C4-2B (cell line): ENCODE results near the gene PRKAG3.

Experiments
- ZFX ChIP-seq: fragments of 450-650 bp; IDR thresholded peaks from 2 replicates; pipeline ENCODE4 v1.6.1; 2017
- TF ChIP-seq, protein P1 (sequence below): fragments of 450-650 bp; conservative IDR thresholded peaks from 2 replicates; pipeline ENCODE4 v1.5.1; 2017; ENCODE audit warnings: mild to moderate bottlenecking

DNA sequence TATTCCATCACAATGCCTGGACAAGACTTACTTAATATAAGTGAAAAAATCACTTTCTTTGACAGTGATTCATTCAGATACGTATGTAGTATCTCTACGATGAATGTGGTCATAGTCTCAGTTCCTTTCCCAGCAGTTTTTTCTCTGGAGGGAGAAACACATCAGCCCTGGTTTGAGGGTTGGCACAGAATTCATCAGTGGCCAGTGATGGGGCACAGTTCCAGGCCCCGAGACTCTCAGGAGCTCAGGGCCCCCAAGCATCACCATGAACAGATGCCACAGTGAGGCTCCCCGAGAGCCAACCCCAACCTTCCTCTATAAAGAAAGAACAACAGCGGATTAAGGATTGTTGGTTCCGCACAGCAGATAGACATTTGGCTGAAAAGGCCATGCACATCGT is 12.5 kb downstream of the PRKAG3 start:
- TF ChIP-seq, protein P1, sequence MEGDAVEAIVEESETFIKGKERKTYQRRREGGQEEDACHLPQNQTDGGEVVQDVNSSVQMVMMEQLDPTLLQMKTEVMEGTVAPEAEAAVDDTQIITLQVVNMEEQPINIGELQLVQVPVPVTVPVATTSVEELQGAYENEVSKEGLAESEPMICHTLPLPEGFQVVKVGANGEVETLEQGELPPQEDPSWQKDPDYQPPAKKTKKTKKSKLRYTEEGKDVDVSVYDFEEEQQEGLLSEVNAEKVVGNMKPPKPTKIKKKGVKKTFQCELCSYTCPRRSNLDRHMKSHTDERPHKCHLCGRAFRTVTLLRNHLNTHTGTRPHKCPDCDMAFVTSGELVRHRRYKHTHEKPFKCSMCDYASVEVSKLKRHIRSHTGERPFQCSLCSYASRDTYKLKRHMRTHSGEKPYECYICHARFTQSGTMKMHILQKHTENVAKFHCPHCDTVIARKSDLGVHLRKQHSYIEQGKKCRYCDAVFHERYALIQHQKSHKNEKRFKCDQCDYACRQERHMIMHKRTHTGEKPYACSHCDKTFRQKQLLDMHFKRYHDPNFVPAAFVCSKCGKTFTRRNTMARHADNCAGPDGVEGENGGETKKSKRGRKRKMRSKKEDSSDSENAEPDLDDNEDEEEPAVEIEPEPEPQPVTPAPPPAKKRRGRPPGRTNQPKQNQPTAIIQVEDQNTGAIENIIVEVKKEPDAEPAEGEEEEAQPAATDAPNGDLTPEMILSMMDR = no peak
- no peak for TF ChIP-seq ZFX
